Astrocyte of the spinal cord (primary cell): ENCODE results near the gene ZNF618.

Source experiments
- DNase-seq: peaks from one replicate; pipeline ENCODE4 v3.0.0; 2011; ENCODE audit warnings: low read depth, low spot score
- H3K4me3 ChIP-seq: 2 replicates; pipeline ENCODE4 v1.5.1; 2011; ENCODE audit warnings: low read depth, mild to moderate bottlenecking, low read length, moderate library complexity
- CTCF ChIP-seq: IDR thresholded peaks from 2 replicates; pipeline ENCODE4 v1.5.1; 2012; ENCODE audit warnings: low read depth, mild to moderate bottlenecking, low read length, inconsistent platforms
- in situ Hi-C: cut with HindIII; loops from 2 replicates; pipeline ENCODE4 v1.10.0; 2017; ENCODE audit warnings: low sequenced_read_pairs

ZNF618 gene

GRCh38 chr9:114002271-114002985, 126.3 kb downstream of the ZNF618 start:
- no peak overlapping the region for H3K4me3 ChIP-seq
- in situ Hi-C loops, result no loop called here
- DNase-seq, result no peak
- TF ChIP-seq CTCF, result no peak

- TF ChIP-seq CTCF, result no peak
- H3K4me3 ChIP-seq, result no peak overlapping the region
- DNase-seq, result no peak
- in situ Hi-C loops, result no loop called here
Measured at GRCh38 chr9:114002986-114003350, 126.9 kb downstream of the ZNF618 start.

GRCh38 chr9:114003351-114003750, 127.2 kb downstream of the ZNF618 start:
- in situ Hi-C loops, result no loop called here
- no peak for TF ChIP-seq CTCF
- H3K4me3 ChIP-seq, result no peak overlapping the region
- DNase-seq, result peak; percentile 24

- in situ Hi-C loops, result no loop called here
- H3K4me3 ChIP-seq, result no peak overlapping the region
- no peak for TF ChIP-seq CTCF
Measured at GRCh38 chr9:114003758-114004157, 127.6 kb downstream of the ZNF618 start.

GRCh38 chr9:114004221-114004716, 128.2 kb downstream of the ZNF618 start:
- TF ChIP-seq CTCF, result no peak
- in situ Hi-C loops, result no loop called here
- peak; percentile 38 for DNase-seq
- no peak overlapping the region for H3K4me3 ChIP-seq

More at GRCh38 chr9:114003758-114004157, 127.6 kb downstream of the ZNF618 start:
- peak; percentile 24 for DNase-seq

GRCh38 chr9:114005371-114006154, 129.5 kb downstream of the ZNF618 start:
- in situ Hi-C loops, result no loop called here
- no peak for DNase-seq
- no peak overlapping the region for H3K4me3 ChIP-seq
- TF ChIP-seq CTCF, result no peak
